ENCODE results near the gene NDUFA7.

NDUFA7 gene

DNA sequence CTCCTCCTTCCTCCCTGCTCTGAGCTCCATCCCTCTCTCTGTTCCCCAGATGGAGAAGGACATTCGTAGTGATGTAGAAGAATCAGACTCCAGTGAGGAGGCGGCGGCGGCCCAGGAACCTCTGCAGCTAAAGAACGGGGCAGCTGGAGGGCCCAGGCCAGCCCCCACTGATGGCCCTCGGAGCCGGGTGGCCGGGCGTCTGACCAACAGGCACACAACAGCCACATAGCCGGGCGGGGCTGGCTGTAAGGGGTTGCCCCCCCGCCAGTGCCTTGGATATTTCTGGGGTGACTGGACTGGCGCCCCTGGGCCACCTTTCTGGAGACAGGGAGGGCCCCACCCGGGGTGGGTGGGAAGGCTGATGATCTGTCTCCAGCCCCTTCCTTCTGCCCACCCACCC is 59.3 kb downstream of the NDUFA7 start:
- Histone ChIP-seq H3F3A (ENCODE audit: insufficient read depth, low read length) (no peaks in the 10 kb centered on the region), H3K4me1 (ENCODE audit: low read length) (no peaks in the 10 kb centered on the region), H3K27me3 (replicated peaks; ENCODE audit: insufficient read depth, low read length) (peaks cover 4% of the 10 kb centered on the region; the same call in 1 of the 2 replicates), H3K36me3 (replicated peaks; ENCODE audit: insufficient read depth, low read length) (no peaks in the 10 kb centered on the region), H3K79me2 (ENCODE audit: low read length) (no peaks in the 10 kb centered on the region), H3K9me2 (replicated peaks; ENCODE audit: insufficient read depth, low read length) (no peaks in the 10 kb centered on the region), H2AFZ (ENCODE audit: low read length) (no peak overlapping the region), H3K4me3 (ENCODE audit: low read length) (no peak overlapping the region), H3K9me3 (replicated peaks; ENCODE audit: insufficient read depth, low read length) (no peaks in the 10 kb centered on the region), H3K9ac (ENCODE audit: low read length) (no peak overlapping the region), H3K4me2 (ENCODE audit: low read depth, low read length) (no peak overlapping the region), H4K20me1 (ENCODE audit: insufficient read depth, low read length) (no peaks in the 10 kb centered on the region), H3K27ac (ENCODE audit: low read length) (no peak overlapping the region)
- DNase-seq, result no peak
- TF ChIP-seq CTCF (IDR thresholded peaks at IDR 0.05; ENCODE audit: low read length), result no peak
- no peak for TF ChIP-seq EZH2phosphoT487 (IDR thresholded peaks at IDR 0.05; ENCODE audit: low read length)
- TF ChIP-seq EZH2 (optimal IDR thresholded peaks at IDR 0.05; ENCODE audit: low read depth, low read length), result no peak

- peaks cover 7% of the 10 kb centered on the region for H3K27me3 ChIP-seq (replicated peaks; ENCODE audit: insufficient read depth, low read length)
- H3F3A ChIP-seq (ENCODE audit: insufficient read depth, low read length), result no peaks in the 10 kb centered on the region
- no peaks in the 10 kb centered on the region for H3K9me2 ChIP-seq (replicated peaks; ENCODE audit: insufficient read depth, low read length)
- H3K4me2 ChIP-seq (ENCODE audit: low read depth, low read length), result no peak overlapping the region
- H2AFZ ChIP-seq (ENCODE audit: low read length), result no peak overlapping the region
- no peaks in the 10 kb centered on the region for H3K79me2 ChIP-seq (ENCODE audit: low read length)
- H3K27ac ChIP-seq (ENCODE audit: low read length), result no peak overlapping the region
- H3K36me3 ChIP-seq (replicated peaks; ENCODE audit: insufficient read depth, low read length), result no peaks in the 10 kb centered on the region
- H3K4me3 ChIP-seq (ENCODE audit: low read length), result no peak overlapping the region
- no peaks in the 10 kb centered on the region for H3K9me3 ChIP-seq (replicated peaks; ENCODE audit: insufficient read depth, low read length)
- peaks cover under 1% of the 10 kb centered on the region; the same call in 1 of the 2 replicates for H3K4me1 ChIP-seq (ENCODE audit: low read length)
- DNase-seq, result no peak
- TF ChIP-seq EZH2phosphoT487 (IDR thresholded peaks at IDR 0.05; ENCODE audit: low read length) (no peak), CTCF (IDR thresholded peaks at IDR 0.05; ENCODE audit: low read length) (no peak), EZH2 (optimal IDR thresholded peaks at IDR 0.05; ENCODE audit: low read depth, low read length) (no peak)
- H3K9ac ChIP-seq (ENCODE audit: low read length), result no peak overlapping the region
- H4K20me1 ChIP-seq (ENCODE audit: insufficient read depth, low read length), result no peaks in the 10 kb centered on the region
Observed at GRCh38 chr19:8261347-8261746, 59.8 kb downstream of the NDUFA7 start.
